NCI-H2171 treated with DMSO at 0.1 percent for 48 hours (cell line): ENCODE measurements around the gene FAM219A.
"Not testable (repeated sequence)": the region's sequence is repeated elsewhere in the genome, so short reads cannot be mapped to it uniquely, and the experiment has no call there.

Source experiments
- DNase-seq: peaks from one replicate; lab custom pipeline; 2025; lab: John Stamatoyannopoulos, UW

Gene FAM219A

GRCh38 chr9:34376596-34377403 is 81.6 kb downstream of the FAM219A start, which contains the start of gene MYORG:
TSS of gene MYORG (minus strand) at chr9:34376898. CDS start at chr9:34372943, 3,955 bp downstream.
- DNase-seq = peak; percentile 88

- DNase-seq = no peak
These were observed 82.3 kb downstream of the FAM219A start for GRCh38 chr9:34375901-34376595.

- peak; percentile 90 for DNase-seq
These were observed 83.3 kb downstream of the FAM219A start for GRCh38 chr9:34374905-34375552.

DNA sequence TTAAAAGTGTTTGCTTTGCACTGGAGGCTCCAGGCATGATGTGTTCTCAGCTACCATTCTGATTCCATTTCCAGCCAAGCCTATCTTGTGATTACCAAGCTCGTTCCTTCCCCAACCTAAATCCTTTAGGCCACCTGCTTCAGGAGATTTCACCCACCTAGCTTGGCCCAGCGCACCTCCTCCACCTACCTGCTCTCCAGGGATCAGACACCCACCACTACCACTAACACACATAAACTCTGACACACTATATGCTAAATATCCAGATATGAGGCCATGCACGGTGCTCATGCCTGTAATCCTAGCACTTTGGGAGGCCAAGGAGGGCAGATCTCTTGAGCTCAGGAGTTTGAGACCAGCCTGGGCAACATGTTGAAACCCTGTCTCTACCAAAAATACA is 84.0 kb downstream of the FAM219A start:
- DNase-seq = no peak

GRCh38 chr9:34373749-34374148 is 84.6 kb downstream of the FAM219A start:
- DNase-seq = no peak

DNA sequence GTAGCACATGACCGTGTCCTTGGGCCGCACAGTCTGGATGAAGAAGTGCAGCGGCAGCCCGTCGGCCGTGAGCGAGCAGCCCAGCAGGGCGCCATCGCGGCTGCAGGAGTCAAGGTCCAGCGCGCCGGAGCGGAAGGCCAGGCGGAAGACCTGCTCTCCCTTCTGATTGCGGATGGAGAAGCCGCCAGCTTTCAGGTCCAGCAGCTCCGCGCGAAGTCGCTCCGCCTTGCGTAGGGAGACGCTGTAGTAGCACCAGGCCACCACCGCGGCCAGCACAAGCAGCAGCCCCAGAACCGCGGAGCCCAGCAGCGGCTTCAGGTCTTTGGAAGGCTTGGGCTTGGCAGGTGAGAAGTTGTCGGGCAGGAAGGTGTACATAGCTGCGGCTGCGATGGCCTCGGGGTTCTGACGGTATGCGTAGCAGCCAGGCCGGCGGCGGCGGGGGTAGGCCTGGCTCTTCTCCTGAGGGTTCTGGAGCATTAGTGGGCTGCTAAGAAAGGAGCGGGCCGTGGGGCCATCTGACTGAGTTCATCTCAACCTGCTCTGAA is 85.8 kb downstream of the FAM219A start:
- no peak for DNase-seq

DNA sequence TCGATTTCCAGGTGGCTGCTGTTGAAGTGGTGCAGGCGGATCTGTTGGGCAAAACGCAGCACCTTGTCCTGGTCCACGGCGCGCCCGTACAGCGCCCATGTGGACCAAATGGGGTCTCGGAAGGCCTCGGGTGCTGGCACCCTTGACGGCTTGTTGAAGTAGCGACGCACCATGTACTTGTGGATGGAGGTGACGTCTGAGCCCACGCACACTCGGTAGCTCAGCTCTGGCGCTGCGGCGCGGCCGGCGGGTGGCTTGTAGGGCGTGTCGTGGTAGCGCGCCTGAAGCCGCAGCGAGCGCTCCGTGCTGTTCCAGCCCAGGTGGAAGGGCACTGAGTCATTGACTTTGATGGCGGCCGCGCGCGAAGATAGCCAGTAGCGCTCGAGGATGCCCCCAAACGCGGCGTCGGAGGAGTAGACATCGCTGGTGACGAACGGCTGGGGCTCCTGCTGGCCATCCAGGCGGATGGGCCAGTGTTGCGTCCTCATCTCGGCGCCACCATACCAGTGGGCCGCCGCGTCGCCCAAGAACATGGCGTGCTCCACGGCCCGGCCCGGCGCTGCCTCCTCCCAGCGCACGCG is 86.4 kb downstream of the FAM219A start:
- DNase-seq = no peak

DNA sequence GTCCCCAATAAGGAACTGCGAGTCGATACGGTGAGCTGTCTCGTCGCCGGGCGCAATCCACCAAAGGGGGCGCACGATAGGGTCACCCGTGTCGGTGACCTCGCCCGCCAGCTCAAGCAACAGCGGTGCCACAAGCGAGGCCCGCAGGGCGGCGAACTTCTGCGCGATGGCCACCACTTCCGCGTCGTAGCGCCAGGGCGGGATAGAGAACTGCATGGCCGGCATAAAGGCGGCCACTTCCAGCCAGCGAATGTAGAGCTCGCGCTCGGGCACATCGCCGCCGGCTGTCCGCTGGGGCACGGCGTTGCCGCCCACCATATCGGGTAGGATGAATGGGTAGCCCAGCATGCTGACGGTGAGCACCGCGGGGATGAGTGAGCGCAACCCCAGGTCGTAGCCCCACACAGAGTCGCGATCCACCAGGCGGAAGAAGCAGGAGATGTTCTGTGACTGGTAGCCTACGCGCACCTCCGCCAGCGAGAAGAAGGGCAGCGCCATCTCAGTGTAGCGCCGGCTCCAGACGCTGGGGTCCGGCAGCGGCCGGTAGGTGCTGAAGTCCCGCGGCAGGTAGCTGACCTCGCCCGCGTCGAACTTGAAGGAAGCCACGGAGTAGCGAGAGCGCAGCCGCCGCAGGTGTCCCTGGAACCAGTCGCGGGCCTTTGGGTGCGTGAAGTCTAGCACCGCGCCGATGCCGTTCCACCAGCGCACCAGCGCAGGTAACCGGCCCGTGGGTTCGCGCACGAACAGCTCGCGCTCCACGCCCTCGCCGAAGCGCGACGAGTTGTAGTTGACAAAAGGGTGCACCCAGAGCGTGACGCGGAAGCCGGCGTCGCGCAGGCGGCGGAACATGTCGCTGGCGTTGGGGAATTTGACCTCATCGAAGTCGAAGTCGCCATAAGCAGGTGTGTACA is 87.1 kb downstream of the FAM219A start:
- no peak for DNase-seq

DNA sequence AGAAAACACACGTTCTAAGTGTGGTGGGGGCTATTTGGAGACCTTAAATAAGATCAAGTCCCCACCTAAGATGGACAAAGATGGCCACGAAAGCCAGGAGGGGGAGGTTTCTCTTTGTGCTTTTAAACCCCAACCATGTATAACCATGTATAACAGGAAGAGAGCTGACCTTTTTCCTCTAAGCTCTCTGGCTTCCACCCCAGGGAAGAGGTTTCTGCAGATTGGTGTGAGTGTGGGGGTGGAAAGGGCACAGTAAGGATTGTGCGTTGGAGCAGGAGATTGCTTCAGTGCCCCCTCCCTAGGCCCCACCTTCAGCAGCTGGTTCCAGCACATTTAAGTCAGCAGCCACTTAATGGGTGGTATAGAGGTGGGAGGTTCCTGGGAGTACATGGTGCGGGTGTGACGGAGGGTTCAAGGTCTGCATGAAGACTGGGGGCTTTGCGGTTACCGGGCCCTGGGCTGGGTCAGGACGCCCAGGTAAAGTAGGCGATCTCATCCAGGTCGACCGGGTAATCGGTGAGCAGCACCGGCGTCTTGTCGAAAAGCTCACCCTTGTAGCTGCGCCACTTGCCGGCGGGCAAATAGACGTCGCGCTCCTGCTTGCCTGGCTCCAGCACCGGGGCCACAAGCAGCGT is 87.9 kb downstream of the FAM219A start:
- no peak for DNase-seq

DNA sequence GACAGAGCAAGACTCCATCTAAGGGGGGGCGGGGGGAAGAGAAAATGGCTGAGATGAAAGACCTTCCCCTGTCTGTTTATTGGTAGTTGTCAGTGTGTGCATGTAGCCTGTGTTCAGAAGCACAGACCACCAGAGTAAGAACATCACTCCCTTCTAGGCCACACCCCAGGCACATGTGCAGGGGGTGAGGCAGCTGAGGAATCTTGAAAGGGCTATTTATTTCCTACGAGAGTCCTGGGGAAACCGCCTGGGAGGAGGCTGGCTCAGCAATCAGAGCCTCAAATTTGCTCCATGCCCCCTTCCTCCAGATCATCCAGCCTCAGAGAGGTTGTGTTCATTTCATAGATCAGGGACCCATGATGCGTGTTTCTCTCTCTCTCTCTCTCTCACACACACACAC is 88.7 kb downstream of the FAM219A start:
- no peak for DNase-seq

GRCh38 chr9:34368796-34369195 is 89.6 kb downstream of the FAM219A start:
- DNase-seq = not testable (repeated sequence)

- not testable (repeated sequence) for DNase-seq
These were observed 90.5 kb downstream of the FAM219A start for GRCh38 chr9:34367751-34368410.

DNA sequence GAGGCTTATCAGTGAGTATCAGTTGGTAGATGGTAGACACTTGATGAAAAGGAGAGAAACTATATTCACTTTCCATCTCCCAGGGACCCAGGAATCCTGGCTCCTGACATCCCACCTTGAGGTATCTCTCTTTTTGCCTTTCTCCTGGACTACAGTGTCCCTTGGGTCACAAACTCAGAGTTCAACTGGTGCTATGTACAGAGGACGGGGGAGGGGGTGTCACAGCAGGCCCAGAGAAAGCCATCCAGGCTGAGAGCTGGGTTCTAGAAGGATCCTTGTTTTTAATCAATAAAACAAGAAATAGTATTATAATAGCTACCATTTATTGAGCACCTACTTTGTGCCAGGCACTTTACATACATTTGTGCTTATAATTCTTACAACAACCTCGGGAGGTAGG is 92.0 kb downstream of the FAM219A start:
- DNase-seq = no peak

DNA sequence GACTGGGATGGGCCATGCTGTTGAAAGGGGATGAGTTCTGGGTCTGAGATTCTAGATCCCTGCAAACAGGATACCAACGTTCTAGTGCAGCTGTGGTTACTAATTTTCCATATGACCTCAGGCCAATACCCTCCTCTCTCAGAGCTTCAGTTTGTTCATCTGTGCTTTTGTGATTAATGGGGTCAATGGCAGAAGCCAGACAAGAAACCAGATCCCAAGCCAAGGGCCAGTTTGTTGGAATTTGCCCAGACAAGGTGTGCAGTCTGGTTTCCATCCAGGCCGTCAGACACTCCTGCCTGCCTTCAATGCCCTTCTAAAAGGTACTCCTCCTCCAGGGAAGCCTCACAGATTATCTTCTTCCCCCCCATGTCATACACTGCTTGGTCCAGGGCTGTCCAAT is 93.1 kb downstream of the FAM219A start:
- no peak for DNase-seq

DNA sequence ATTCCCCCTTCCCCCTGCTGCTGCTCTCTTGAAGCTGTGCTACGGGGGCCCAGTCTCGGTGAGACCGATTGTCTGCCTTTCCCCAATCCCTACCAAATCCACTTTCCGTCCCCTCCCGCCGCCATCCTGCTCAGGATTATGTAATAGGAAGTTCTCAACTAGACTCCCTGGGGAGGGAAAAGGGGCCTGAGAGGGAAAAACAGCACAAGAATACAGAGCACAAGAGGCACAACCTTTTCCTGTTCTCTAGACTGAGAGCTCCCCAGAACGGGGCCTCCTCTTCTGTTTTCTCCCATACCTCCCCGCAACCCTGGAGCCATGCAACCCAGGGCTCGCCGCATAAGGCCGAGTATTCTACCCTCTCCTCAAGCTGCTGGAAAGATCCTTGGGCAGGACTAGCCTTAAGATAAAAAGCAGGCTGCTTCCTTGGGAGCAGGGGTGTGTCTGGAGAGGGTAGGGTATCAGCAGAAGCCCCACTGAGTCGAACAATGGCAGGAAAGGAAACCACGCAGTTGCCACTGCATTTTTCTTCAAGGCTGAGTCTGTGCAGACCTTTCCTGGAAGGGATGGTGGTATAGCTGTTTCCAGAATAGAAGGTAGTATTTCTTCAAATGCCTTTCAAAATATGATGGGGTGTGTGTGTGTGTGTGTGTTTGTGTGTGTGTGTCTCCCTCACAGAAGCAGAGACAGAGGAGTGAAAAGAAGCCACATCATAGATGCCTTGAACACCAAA is 94.6 kb downstream of the FAM219A start:
- no peak for DNase-seq

DNA sequence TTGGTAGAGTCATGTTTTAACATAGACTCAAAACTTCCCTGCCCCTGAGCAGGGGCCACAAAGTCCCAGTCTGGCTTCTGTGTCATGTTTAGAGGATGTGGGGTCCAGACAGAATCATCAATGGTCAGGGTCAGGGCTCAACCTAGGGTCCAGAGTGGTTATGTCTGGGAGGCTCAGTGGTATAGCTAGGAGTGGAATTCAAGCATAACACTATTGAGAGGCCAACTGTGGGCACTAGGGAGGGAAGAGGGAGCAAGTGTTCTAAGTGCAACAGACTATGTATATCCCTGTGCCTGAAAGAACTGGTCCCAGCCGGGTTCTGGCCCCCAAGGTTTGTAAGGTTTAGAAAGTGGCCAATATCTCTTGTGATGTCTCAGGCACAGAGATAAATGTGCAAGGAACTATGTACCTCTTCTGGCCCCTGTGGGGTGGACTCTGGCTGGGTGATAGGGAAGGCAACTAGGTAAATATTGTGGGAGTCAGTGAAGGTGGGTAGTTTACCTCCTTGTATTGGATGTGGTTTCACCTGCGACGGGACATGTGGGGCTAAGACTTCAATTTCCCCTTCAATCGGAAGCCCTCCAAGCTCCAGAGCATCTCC is 95.7 kb downstream of the FAM219A start:
- no peak for DNase-seq

GRCh38 chr9:34352957-34353356 is 105.4 kb downstream of the FAM219A start:
- DNase-seq = not testable (repeated sequence)

DNA sequence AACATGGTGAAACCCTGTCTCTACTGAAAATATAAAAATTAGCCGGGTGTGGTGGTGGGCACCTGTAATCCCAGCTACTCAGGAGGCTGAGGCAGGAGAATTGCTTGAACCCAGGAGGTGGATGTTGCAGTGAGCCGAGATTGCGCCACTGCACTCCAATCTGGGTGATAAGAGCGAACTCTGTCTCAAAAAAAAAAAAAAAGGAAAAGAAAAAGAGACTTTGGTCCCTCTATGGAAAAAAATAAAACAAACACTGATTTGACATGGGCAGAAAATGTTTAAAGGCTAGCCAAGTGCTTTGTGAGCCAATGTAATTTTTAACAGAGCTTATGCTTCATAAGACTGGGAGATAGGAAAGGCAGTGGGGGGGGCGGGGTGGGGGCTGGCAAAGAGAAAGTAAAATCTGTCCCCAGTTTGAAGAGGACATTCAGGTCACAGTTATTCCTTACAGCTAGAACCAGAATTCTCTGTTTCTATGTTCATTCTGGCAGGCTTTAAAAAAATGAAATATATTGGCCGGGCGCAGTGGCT is 106.2 kb downstream of the FAM219A start:
- not testable (repeated sequence) for DNase-seq

DNA sequence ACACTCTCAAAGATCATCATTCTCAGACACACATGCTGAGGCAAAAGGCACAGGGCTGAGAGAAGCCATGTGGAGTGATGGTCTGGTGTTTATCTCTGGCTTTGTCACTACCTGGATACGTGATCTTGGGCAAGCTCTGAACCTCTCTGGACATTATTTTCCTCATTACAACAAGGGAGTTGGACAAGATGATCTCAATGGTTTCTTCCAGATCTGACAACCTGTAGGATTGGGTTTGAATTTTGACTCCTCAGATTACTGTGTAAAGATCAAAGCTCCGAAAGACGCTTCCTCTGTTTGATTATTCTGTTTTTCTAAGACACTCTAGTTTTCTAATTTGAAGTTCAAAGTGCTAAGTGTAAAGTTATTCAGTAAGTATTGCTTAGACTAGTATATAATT is 109.0 kb downstream of the FAM219A start:
- no peak for DNase-seq
